SK-N-SH (cell line): Measurements from ENCODE around the gene OPCML.

Source experiments
- CHD2 ChIP-seq: fragments of 150-350 bp; IDR thresholded peaks from 2 replicates; pipeline ENCODE4 v1.6.1; 2018; ENCODE audit warnings: low read length; ENCODE audit not compliant: partially characterized antibody
- CTCF ChIP-seq: fragments of 200-600 bp; sonication (generic); IDR thresholded peaks from 2 replicates; pipeline ENCODE4 v1.6.1; 2017; ENCODE audit warnings: antibody characterized with exemption, mild to moderate bottlenecking, moderate library complexity
- EP300 ChIP-seq, 2 experiments: IDR thresholded peaks; 2 replicates each; pipeline versions ENCODE4 v1.4.0 to v1.6.1; 2012; ENCODE audit warnings: borderline replicate concordance in 1 of 2, low read depth in 1 of 2, low read length in 1 of 2
- FOXM1 ChIP-seq: IDR thresholded peaks from 2 replicates; pipeline ENCODE4 v1.4.0; 2012; ENCODE audit warnings: low read depth, mild to moderate bottlenecking
- IRF3 ChIP-seq: fragments of 150-350 bp; IDR thresholded peaks from 2 replicates; pipeline ENCODE4 v1.6.1; 2016; ENCODE audit warnings: mild to moderate bottlenecking, low read depth, low read length
- POLR2AphosphoS5 ChIP-seq: IDR thresholded peaks from 2 replicates; pipeline ENCODE4 v1.6.1; 2012; ENCODE audit warnings: low read depth, low read length
- RFX5 ChIP-seq: IDR thresholded peaks from 2 replicates; pipeline ENCODE4 v1.6.1; 2012; ENCODE audit warnings: mild to moderate bottlenecking, improper control_type of control experiment, low read length
- USF1 ChIP-seq: IDR thresholded peaks from 2 replicates; pipeline ENCODE4 v1.4.0; 2012; ENCODE audit warnings: low read depth, borderline replicate concordance
- YY1 ChIP-seq: IDR thresholded peaks from 2 replicates; pipeline ENCODE4 v1.4.0; 2012; ENCODE audit warnings: low read depth, mild to moderate bottlenecking

GRCh38 chr11:133176748-133177147 lies 355.6 kb downstream of the OPCML start:
- no peak for TF ChIP-seq EP300 (IDR thresholded peaks at IDR 0.05; ENCODE audit: borderline replicate concordance in 1 of 2, low read depth in 1 of 2, low read length in 1 of 2)
- no peak for TF ChIP-seq USF1
- no peak for TF ChIP-seq FOXM1
- TF ChIP-seq POLR2AphosphoS5 = no peak
- TF ChIP-seq CTCF = no peak
- no peak for TF ChIP-seq CHD2
- no peak for TF ChIP-seq RFX5
- TF ChIP-seq IRF3 = no peak
- no peak for TF ChIP-seq YY1
